Fibroblast of skin of left quadriceps (primary cell): ENCODE results near the gene STYXL2.

ENCODE experiments used
- DNase-seq, 2 experiments: peaks; one replicate each; pipeline ENCODE4 v3.0.0-alpha.2; 2013; ENCODE audit warnings: low read depth in 2 of 2

STYXL2 gene

DNA sequence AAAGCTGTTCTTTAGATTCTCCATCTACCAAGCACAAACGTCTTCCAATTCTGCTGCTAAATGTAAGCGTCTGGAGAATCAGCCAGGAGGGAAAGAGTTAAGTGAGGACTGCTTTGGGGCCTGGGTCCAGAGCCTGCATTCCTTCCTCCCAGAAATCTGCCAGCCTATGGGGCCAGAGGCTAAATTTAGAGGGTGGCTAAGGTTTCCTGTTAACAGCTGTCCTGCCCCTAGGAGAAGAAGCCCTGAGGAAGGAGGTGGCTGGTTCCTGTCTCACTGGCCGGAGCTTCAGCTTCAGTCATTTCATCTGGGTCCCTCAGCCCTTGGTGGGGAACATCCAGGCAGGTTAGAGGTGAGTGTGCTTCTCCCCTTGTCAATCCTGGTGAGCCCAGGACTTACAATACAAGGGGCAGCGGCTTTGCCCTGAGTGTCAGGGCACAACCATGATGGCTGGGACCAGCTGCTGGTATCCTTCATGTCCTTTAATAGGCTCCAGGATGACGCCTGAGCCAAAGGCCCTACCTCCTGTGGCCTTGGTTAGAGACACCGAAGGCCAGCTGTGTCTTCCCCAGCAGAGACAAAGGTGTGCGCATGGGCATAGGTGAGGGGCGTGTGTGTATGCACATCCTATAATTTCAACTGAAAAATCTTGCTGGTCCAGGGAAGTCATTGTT is at the start of gene STYXL2:
Gene STYXL2, plus strand, starts transcription at position 230 of the 671 bp plus-strand sequence. CDS start 775 bp downstream, outside the sequence.
- no peak for DNase-seq

DNA sequence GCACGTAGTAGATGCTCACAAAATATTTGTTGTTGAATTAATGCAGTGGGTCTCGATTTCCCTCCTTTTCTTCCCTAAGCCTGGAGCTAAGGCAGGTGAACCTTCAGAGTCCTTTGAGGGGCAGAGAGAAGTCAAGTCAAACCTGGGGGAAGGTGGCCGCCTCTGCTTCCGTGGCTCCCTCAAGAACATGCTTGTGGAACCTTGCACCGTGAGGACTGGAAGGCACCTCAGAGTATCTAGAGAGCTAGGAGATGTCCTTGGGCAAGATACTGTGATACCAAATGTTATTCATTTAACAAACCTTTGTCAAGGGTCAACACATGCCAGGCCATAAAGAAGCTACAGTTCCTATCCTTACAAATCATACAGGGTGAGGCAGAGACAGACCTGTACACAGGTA is 42.0 kb upstream of the STYXL2 start:
- DNase-seq, result no peak

DNA sequence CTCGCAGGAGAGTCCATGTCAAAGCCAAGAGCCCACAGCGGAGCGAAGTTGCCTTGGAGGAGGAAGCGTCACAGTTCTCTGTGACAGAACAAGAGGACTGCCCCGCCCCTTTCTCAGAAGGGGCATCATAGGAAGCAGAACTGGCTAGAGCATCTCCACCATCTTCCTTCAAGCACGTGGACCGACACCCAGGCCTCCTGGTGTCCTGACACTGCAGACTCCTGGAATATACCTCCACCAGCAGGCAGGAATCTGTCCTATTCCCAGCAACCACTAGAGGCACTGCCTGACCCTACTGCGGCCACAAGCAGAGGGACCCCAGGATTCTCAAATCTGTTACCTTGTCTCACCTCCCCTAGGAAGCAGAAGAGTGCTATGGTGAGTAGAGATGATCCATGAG is 41.5 kb upstream of the STYXL2 start:
- no peak for DNase-seq

DNA sequence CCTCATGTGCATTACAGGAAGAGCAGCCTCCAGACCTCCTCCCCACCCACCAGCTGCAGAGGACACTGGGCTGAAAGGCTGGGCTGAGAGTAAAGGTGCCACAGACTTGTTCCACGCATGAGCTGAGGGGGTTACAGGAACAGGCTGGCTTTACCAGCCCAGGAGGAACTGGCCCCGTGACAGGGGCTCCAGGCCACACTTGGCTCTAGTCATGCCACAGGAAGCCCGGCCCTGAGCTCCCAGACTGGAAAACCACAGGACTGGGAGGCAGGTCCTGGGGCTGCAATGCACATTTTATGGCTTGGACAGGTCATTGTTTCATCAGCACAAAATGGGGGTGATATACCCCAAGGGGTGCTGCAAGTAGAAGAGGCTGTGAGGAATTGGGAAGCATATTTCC is 39.3 kb upstream of the STYXL2 start:
- DNase-seq, result no peak

DNA sequence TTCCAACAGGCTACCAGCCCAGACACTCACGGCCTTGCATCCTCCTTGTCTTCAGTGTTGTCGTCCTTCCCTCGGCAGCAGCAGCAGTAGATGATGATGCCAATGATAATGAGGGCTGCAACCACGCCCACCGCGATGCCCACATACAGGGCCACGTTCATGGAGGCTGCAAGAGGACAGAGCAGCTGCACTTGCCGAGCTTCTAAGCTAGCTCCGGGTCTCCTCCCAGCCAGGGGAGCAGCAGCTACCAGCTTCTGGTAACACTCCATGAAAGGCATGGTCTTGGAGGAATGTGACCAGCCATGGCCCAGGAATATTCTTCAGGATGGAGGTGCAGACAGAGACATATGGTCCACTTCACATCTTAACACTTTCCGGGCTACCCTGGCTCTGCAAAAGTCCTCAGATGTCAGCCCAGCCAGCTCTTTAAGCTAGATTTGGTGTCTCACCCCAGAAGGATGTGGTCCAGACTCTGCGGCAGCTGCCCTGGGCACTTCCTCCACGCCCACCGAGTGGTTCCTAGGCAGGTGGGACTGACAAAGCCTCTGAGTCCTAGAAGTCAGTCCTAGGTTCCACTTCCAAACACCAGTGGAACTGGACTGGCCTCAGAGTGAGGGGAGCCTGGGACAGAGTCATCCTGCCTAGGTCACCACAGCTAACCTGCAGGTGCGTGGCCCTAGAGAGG is 38.8 kb upstream of the STYXL2 start:
- DNase-seq, result no peak

DNA sequence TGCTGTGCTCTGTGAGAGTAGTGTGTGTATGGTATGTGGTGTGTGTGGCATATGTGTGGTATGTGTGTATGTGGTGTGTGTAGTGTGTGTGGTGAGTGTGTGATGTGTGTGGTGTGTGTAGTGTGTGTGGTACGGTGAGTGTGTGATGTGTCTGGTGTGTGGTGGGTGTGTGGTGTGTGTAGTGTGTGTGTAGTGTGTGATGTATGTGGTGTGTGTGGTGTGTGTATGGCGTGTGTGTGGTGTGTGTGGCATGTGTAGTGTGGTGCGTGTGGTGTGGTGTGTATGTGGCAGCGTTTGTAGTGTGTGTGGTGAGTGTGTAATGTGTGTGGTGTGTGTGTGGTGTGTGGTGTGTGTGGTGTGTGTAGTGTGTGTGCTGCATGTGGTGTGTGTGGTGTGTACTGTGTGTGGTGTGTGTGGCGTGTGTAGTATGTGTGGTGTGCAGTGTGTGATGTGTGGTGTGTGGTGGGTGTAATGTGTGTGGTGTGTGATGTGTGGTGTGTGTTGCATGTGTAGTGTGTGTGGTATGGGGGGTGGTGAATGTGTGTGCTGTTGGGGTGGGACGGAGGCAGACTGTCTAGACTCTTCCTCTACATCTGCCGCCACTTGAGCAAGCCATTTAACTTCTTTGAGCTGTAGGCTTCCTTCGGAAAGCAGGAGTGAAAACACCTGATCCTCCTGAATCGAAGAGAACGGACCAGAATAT is 37.2 kb upstream of the STYXL2 start:
- DNase-seq, result no peak

DNA sequence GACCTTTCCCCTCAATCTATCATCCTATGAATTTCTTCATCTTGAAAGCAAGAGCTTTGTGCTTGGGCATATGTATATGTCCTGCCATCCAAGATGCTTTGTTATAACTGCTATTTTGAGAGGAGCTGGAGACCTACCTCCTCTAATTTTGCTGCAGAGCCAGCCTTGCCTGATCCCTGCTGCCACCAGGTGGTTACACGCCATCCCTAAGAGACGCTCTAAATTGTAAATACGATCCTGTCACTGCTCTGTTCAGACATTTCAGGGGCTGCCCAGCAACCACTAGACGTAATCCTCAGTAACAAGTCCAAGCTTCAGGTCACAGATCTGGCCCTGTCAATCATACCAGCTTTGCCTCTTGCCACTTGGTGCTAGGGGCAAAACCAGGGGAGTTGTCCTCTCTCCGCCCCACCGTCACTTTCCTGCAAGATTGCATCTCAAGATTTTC is 36.6 kb upstream of the STYXL2 start:
- DNase-seq, result no peak

DNA sequence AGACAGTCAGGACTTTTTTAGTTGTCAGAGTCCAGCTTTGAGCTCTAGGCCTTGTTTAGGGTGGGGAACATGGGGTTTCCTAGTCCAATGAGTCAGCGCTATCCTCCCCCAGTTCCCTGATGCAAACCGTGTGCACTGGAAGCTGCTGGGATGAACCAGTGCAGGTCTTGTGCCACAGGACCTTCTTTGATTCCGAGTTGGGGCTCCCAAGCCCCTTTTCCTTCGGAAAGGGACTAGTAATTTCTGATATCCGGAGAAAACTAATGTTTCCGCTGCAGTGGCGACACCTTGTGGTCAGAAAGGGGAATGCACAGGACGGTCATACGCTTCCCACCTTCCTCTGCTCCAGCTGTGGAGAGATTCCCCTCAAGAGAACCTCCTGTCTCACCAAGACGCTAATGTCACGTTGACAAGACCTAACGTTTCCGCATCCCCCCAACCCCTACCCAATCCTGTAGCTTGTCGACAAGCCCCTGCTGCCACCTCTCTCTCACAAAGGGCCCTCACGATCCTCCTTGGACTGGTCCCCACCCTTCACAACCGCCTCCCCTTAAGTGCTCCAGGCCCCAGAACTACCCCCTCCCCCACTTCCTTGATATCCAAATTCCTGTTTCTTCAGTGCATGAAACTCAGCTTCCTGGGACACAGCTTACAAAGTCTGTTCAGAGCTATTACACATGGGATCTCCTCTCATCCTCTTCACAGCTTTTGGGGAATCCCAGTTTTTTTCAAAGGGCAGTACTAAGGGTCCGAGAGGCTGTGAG is 34.6 kb upstream of the STYXL2 start:
- DNase-seq, result peak; percentile 24 to 27

DNA sequence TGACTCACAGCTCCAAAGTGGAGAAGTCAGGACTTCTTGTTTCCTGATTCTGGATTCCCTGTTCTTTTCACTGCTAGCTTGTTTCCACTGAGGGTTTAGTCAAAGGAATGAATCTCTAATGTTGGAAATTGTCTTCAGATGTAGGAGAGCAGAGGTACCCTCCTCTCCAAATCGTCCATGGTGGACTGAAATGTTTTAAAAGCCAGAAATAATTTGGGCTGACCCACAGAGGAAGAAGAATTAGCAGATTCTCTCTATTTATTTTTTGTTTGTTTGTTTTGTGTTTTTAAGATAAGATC is 34.1 kb upstream of the STYXL2 start:
- DNase-seq, result no peak

DNA sequence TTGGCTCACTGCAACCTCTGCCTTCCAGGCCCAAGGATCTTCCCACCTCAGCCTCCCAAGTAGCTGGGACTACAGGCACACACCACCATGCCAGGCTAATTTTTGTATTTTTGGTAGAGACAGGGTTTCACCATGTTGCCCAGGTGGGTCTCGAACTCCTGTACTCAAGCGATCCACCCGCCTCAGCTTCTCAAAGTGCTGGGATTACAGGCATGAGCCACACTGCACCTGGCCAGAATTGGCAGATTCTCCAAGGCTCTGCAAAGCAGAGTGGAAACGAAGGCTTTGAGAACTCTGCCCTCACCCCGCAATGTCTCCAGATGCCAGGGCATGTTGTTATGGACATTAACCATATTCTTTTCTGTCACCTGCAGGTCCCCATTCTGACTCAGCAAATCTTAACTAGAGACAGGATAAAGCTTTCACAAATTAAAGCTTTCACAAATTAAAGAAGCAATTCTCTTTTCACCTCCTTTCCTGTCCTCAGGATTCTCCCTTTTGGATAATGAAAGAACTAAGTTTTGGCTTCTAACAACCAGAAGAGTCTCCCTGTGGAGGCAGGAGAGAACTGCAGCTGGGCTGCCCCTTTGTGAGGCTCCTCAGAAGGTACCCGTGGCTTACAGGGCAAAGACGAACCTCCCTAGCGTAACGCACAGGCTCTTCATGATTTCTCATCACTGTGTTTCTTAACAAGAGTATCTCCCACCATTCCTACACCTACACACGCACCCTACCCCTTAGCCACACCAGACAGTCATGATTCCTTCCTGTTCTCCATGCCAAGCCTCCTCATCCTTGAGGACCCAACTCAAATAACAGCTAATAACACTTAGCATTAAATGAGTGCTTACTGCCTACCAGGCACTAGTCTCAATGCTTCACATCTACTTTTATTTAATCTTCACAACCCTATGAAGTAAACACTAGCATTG is 33.5 kb upstream of the STYXL2 start:
- no peak for DNase-seq

DNA sequence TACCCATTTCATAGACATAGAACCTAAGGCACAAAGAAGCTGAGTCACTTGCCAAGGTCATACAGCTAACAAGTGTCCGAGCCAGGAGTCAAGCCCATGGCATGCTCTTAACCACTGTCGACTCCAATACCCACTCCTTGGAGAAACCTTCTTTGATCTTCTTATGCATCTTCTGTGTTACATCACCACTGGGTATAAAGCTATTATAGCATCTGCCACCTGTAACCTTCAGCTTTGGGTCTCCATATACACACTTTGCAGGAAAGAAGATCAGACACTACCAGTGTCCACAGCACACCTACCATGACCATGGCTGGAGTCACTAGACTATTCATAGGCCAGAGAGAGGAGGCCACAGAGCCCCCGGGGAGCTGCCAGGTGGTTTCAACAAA is 32.8 kb upstream of the STYXL2 start:
- no peak for DNase-seq

DNA sequence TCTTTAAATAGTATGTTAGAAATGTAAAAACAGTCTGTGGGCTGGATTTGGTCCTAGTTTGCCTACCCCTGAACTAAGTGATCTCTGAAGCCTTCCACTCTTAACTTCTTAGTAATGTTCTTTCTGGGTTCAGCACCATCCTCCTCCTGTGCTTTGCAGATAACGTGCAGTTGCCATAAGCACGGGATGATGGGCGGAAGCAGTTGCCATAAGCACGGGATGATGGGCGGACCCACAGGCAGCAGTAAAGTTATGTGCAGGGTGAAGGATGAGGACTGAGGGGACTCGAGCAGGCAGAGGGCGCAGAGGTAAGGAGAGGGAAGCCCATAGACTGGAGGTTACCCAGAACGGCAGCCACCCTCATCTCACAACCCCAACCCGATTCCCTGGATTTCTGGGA is 29.3 kb upstream of the STYXL2 start:
- no peak for DNase-seq

DNA sequence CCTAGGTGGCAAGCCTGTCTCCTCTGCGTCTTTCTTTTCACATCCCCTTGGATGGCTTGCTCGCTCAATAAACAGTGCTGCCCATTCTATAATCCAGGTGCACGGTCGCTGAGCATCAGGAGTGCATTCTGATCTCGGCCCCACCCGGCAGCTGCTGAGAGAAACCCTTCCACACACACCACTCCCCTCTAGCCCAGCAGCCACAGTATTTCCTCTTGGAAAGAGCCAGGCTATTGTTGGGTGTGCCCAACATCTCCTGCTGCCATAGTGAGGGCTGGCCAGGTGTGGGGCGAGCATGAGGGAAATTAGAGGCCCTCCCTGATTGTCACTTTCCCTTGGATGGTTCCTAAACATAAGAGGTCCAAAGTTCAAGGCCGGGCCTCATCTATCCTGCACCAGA is 28.4 kb upstream of the STYXL2 start:
- no peak for DNase-seq

DNA sequence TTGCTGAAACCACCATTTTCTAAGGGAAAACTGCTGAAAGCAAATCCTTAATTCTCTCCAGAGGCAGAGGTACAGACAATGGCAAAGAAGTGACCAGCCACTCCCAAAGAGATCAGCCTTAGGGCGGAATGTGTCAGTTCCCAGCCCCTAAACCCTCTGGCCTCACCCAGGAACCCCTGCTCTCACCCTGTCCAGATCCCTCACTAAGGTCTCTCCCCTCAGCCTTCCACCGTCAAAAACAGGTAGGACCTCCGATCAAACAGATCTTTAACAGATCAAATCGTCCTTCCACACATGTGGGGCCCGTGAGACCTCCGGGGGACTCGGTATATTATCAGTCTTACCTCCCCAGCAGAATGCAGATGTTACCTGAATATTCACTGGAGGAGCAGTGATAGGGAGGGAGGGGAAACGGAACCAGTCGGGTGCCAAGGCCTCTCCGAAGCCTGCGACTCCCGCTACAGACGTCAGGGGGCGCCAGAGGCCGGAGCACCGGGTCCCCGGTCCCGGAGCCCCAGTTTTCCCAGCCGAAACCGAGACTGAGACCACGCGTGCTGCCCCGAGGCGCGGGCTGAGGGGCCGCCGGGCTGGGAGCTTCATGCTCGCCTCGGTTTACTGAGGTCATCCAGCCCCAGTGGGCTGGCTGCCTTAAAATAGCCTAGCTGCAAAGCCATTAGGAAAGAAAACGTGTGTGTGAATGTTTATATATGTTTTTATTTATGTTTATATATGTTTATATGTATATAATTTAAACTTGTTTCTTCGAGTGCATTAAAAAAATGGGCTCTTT is 27.3 kb upstream of the STYXL2 start:
- peak; percentile 14 to 16 for DNase-seq

DNA sequence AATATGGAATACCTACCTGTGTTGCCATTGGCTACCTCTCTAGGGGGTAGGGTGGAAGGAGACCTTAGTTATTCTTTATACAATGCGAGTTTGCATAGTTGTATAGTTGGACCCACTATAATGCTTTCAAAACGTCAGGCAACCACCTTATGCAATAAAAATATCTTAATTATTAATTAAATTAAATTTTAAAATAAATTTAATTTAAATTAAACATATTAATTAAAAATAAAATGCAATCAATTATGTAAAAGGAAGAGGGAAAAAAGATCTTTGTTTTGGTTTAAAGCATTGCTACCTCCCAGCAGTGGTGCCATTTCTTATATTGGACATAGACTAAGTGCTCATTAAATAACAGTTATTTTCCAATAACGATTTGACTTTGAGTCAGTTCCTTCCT is 26.0 kb upstream of the STYXL2 start:
- no peak for DNase-seq

DNA sequence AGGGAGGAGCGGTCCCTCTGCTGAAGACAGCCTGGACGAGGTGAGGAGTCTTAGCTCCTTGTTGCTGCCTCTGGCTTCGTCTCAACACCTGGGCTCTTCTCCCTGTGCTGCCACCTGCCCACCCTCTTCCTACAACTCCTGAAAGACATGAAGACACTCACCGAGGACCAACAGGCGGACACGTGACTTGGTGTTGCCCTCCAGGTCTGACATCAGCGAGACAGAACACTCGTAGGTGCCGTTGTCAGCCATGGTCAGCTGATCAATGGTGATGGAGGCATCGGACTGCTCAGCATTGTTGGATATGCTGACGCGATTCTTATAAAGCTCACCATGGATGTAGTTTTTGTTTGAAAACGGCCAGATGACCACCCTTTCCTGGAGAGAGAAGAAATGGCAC is 25.1 kb upstream of the STYXL2 start:
- DNase-seq, result no peak

DNA sequence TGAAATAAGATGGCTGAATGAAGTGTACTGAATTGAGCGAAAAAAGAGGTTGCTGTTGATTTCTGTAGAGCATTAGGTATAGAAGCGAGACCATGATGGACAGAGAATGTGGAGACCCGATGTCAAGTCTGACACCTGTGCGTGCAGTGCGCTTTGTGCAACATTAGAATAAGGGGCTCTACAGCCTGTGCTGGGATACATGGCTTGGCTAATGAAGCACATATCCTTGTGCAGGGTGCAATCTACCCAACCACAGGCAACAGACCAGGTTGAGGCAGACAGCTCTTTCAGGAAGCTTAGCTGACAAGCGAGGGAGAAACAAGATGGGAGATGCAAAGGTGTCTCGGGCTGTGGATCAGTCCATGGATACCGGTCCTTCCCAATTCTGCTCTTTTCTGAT is 22.6 kb upstream of the STYXL2 start:
- DNase-seq, result no peak

DNA sequence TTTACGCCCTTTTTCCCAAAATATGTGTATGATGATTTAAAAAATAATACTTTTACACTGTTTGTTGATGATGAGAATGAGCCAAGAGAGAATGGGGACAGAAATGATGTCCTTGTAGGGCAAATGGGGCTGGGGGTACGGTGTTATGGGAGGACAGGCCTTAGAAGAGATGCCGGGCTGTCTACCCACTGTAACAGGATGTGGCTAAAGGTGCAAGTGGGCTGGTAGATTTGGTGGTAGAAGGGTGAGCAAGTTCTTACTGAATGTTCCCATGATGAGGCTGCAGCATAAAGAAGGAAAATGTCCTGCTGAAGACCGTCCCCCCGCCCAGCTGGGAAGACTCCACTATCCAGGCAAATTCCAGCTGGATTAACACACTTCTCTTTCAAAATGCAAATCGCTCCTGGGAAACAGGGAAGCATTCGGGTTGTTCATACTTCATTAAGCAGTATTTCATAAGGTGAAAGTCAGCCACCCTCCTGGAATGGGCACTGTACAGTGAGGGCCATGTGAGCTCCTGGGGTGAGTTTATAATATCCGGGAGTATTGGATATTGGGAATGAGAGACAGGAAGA is 17.7 kb upstream of the STYXL2 start:
- no peak for DNase-seq

DNA sequence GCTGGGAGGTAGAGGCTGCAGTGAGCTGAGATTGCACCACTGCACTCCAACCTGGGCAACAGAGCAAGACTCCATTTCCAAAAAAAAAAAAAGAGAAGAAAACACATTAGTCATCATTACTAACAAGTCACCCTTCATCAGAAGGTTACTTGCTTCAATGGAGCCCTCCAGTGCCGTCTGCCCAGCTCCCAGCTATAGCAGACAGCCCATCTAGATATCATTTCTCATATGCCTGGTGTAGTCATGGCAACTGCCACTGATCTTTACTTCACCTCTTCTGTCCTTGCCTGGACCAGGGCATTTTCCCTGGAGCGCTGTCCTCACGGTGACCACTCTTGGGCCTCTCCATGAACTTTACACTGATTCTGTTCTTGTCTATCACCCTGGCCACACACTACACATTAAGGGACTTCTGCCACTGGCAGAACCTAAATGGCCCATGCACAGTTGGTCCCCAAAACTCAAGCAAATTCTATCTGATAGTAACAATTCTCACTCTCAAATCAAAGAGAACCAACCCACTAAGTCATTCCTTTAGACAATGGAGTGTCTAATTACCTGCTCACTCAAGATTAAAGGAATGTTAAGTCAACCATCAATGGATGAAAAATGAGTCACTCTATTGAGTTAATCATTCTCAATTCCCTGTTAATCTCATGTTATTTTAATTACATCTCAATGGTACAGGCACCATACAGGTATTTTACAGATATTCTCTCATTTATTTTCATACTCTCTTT is 16.6 kb upstream of the STYXL2 start:
- DNase-seq, result no peak

DNA sequence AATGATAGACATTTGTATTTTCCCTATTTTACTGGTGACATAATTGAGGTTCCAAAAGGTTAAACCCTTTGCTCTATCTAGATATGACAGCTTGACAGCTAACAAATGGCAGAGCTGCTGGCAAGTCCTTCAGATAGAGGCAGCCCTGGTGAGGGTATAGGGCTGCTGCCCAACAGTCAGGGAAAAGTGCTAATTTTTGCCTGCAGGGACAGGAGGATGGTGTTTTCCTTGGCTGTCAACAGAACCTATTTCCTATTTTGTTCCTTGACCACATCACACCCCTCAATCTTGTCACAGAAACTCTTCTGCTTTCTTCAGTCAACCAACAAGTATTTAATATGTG is 16.0 kb upstream of the STYXL2 start:
- no peak for DNase-seq
